Trophoblast cell (in vitro differentiated cells and primary cell): Measurements from ENCODE around the gene CRYBG1.

ENCODE experiments used
- DNase-seq, 2 donors: peaks; one replicate each; pipeline ENCODE4 v3.0.0-alpha.2; 2016
- H2AFZ ChIP-seq: 2 replicates; pipeline ENCODE4 v1.6.1; 2013; ENCODE audit warnings: low read length, moderate library complexity, mild to moderate bottlenecking; ENCODE audit not compliant: insufficient read depth, poor library complexity
- H2AK5ac ChIP-seq: 2 replicates; pipeline ENCODE4 v1.6.1; 2013; ENCODE audit warnings: mild to moderate bottlenecking, low read length
- H2BK120ac ChIP-seq: 2 replicates; pipeline ENCODE4 v1.6.1; 2013; ENCODE audit warnings: low read length, mild to moderate bottlenecking, moderate library complexity; ENCODE audit not compliant: insufficient read depth, poor library complexity
- H2BK12ac ChIP-seq: 2 replicates; pipeline ENCODE4 v1.6.1; 2013; ENCODE audit warnings: mild to moderate bottlenecking, low read length, moderate library complexity
- H2BK5ac ChIP-seq: 2 replicates; pipeline ENCODE4 v1.6.1; 2013; ENCODE audit warnings: low read length, low read depth, moderate library complexity, mild to moderate bottlenecking; ENCODE audit not compliant: poor library complexity
- H3K14ac ChIP-seq: 2 replicates; pipeline ENCODE4 v1.6.1; 2013; ENCODE audit warnings: mild to moderate bottlenecking, low read length
- H3K18ac ChIP-seq: 2 replicates; pipeline ENCODE4 v1.6.1; 2013; ENCODE audit warnings: mild to moderate bottlenecking, low read length
- H3K23ac ChIP-seq: 2 replicates; pipeline ENCODE4 v1.6.1; 2013; ENCODE audit warnings: low read length
- H3K27ac ChIP-seq: 2 replicates; pipeline ENCODE4 v1.5.1; 2013; ENCODE audit warnings: low read depth, mild to moderate bottlenecking, inconsistent platforms, low read length, moderate library complexity
- H3K27me3 ChIP-seq: 2 replicates; pipeline ENCODE4 v1.6.1; 2013; ENCODE audit warnings: inconsistent platforms, mild to moderate bottlenecking, low read length, moderate library complexity; ENCODE audit not compliant: insufficient read depth
- H3K36me3 ChIP-seq, 2 experiments: 1 replicate in 1 of 2; 2 replicates in 1 of 2; pipeline ENCODE4 v1.6.1; 2013; ENCODE audit warnings: low read length in 2 of 2, mild to moderate bottlenecking in 2 of 2, moderate library complexity in 1 of 2; ENCODE audit not compliant: insufficient read depth in 2 of 2, control insufficient read depth in 1 of 2
- H3K4ac ChIP-seq: 2 replicates; pipeline ENCODE4 v1.6.1; 2013; ENCODE audit warnings: low read depth, mild to moderate bottlenecking, low read length, moderate library complexity
- H3K4me1 ChIP-seq, 2 experiments: 1 replicate in 1 of 2; 2 replicates in 1 of 2; pipeline ENCODE4 v1.6.1; 2013; ENCODE audit warnings: low read length in 2 of 2, mild to moderate bottlenecking in 2 of 2, moderate library complexity in 1 of 2; ENCODE audit not compliant: insufficient read depth in 2 of 2, control insufficient read depth in 1 of 2
- H3K4me2 ChIP-seq: 2 replicates; pipeline ENCODE4 v1.6.1; 2013; ENCODE audit warnings: inconsistent platforms, mild to moderate bottlenecking, low read length, moderate library complexity
- H3K4me3 ChIP-seq: 2 replicates; pipeline ENCODE4 v1.5.1; 2013; ENCODE audit warnings: mild to moderate bottlenecking, low read depth, low read length, inconsistent platforms
- H3K79me1 ChIP-seq: one replicate; pipeline ENCODE4 v1.6.1; 2013; ENCODE audit warnings: low read length
- H3K79me2 ChIP-seq: 2 replicates; pipeline ENCODE4 v1.6.1; 2013; ENCODE audit warnings: low read length, mild to moderate bottlenecking; ENCODE audit not compliant: control insufficient read depth, insufficient read depth, poor library complexity
- H3K9ac ChIP-seq: 2 replicates; pipeline ENCODE4 v1.6.1; 2013; ENCODE audit warnings: mild to moderate bottlenecking, low read length
- H3K9me3 ChIP-seq: 2 replicates; pipeline ENCODE4 v1.6.1; 2013; ENCODE audit warnings: low read depth, mild to moderate bottlenecking, control low read depth, inconsistent platforms, low read length; ENCODE audit not compliant: insufficient read depth
- H4K12ac ChIP-seq: 2 replicates; pipeline ENCODE4 v1.6.1; 2013; ENCODE audit warnings: low read depth, mild to moderate bottlenecking, low read length, moderate library complexity
- H4K8ac ChIP-seq: 2 replicates; pipeline ENCODE4 v1.6.1; 2013; ENCODE audit warnings: low read depth, mild to moderate bottlenecking, low read length, moderate library complexity
- H4K91ac ChIP-seq: one replicate; pipeline ENCODE4 v1.6.1; 2013; ENCODE audit warnings: low read depth, mild to moderate bottlenecking, low read length, moderate library complexity
- WGBS: extraction: QIAGEN DNeasy Blood & Tissue Kit; methylation state at CpG from one replicate; pipeline ENCODE4 v1.1.7; 2013; ENCODE audit warnings: missing lambda C conversion rate; ENCODE audit not compliant: insufficient read length, insufficient coverage; ENCODE audit errors: extremely low coverage; 5-methylcytosine and 5-hydroxymethylcytosine counted together

Gene CRYBG1

DNA sequence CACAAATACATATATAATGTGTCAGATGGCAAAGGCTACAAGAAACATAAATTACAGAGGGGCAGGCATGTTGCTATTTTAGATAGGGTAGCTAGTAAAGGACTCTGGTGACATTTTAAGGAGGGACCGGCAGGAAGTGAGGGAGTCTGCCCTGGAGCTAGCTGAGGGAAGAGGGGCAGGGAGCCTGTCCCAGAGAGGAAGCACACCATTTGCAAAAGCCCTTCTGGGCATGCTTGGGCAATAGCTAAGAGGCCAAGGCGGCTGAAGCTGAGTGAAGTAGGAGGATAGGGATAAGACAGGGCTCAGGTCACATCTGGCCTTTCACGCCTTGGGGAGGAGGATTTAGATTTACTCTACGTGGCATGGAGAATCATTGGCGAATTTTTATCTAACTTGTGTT lies 172.5 kb downstream of the CRYBG1 start:
- no peak overlapping the region for H3K14ac ChIP-seq
- H3K4ac ChIP-seq: no peak overlapping the region
- no peak overlapping the region for H4K12ac ChIP-seq
- no CpG with 5 or more reads among the region's 5 CpGs for WGBS
- no peak overlapping the region for H3K9ac ChIP-seq
- H3K23ac ChIP-seq: no peak overlapping the region
- H2AFZ ChIP-seq: no peak overlapping the region
- H3K27ac ChIP-seq: no peak overlapping the region
- H3K4me2 ChIP-seq: no peak overlapping the region
- H3K4me3 ChIP-seq: no peak overlapping the region
- no peak overlapping the region for H4K8ac ChIP-seq
- H2AK5ac ChIP-seq: no peak overlapping the region
- no peak overlapping the region for H4K91ac ChIP-seq
- H3K79me2 ChIP-seq: no peaks in the 10 kb centered on the region
- DNase-seq: peak; percentile 51 to 56
- H2BK120ac ChIP-seq: no peak overlapping the region
- no peaks in the 10 kb centered on the region for H3K9me3 ChIP-seq
- H3K18ac ChIP-seq: no peak overlapping the region
- no peak overlapping the region for H2BK5ac ChIP-seq
- H2BK12ac ChIP-seq: no peak overlapping the region
- no peaks in the 10 kb centered on the region for H3K79me1 ChIP-seq
- no peaks in the 10 kb centered on the region for H3K27me3 ChIP-seq
- H3K4me1 ChIP-seq: peaks cover 0 to 3% of the 10 kb centered on the region in 2 experiments
- no peaks in the 10 kb centered on the region for H3K36me3 ChIP-seq

DNA sequence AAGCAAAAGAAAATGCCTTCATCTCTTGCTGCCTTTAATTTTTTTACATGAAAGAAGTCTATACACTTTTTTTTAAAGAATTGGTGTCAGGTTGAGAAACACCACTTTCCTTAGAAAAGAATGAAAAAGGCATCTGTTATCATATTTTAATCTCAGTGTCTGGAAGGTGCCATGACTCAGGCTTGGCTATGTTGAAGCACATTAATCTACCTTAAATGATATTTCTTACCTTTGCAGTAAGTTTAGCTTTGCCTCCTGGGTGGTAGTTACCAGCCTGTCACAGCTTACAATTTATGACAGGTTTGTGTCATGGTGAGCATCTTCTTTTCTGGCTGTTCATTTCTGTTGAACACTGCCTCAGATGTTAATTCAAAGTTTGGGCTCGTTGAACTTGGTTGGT lies 173.5 kb downstream of the CRYBG1 start:
- Histone ChIP-seq H3K27me3 (no peaks in the 10 kb centered on the region), H3K14ac (no peak overlapping the region), H2BK12ac (no peak overlapping the region), H3K4me3 (no peak overlapping the region), H3K79me1 (no peaks in the 10 kb centered on the region), H4K8ac (no peak overlapping the region), H3K79me2 (no peaks in the 10 kb centered on the region), H2AK5ac (no peak overlapping the region), H3K9ac (no peak overlapping the region), H3K4ac (no peak overlapping the region), H2AFZ (no peak overlapping the region), H3K36me3 (no peaks in the 10 kb centered on the region), H3K4me1 (peaks cover 0 to 3% of the 10 kb centered on the region in 2 experiments), H3K4me2 (no peak overlapping the region), H4K12ac (no peak overlapping the region), H3K23ac (no peak overlapping the region), H3K27ac (no peak overlapping the region), H3K9me3 (no peaks in the 10 kb centered on the region), H2BK120ac (no peak overlapping the region), H2BK5ac (no peak overlapping the region), H3K18ac (no peak overlapping the region), H4K91ac (no peak overlapping the region)
- DNase-seq: peak; percentile 45 to 74
- WGBS: no CpG with 5 or more reads among the region's 1 CpG

DNA sequence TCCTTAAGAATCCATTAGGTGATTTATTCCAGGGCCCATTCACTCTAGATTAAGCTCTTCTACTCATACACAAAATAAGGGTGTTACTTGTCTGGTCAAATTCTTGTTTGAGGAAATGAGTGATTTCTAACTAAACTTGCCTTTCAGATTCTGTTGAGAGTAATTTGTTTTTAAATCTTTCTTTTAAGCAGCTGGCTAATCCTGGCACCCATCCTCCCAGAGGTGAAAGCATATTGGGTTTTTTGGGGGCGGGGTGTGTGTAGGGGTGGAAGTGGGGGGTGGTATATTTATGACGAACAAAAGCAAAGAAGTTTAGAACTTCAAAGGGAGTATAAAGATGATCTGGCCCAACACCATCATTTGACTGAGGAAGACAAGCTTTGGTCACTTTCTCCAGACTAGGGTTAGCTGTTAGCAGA lies 174.1 kb downstream of the CRYBG1 start:
- no peak overlapping the region for H2AK5ac ChIP-seq
- H4K12ac ChIP-seq: no peak overlapping the region
- no peak overlapping the region for H4K8ac ChIP-seq
- 100% methylated on average over 2 of the region's 2 CpGs for WGBS
- H2AFZ ChIP-seq: no peak overlapping the region
- no peak overlapping the region for H3K9ac ChIP-seq
- peaks cover 0 to 3% of the 10 kb centered on the region in 2 experiments for H3K4me1 ChIP-seq
- H3K9me3 ChIP-seq: no peaks in the 10 kb centered on the region
- no peak overlapping the region for H3K27ac ChIP-seq
- H2BK120ac ChIP-seq: no peak overlapping the region
- no peak overlapping the region for H3K18ac ChIP-seq
- H2BK12ac ChIP-seq: no peak overlapping the region
- no peak overlapping the region for H3K14ac ChIP-seq
- H3K23ac ChIP-seq: no peak overlapping the region
- H4K91ac ChIP-seq: no peak overlapping the region
- H3K79me2 ChIP-seq: no peaks in the 10 kb centered on the region
- H2BK5ac ChIP-seq: no peak overlapping the region
- DNase-seq: no peak
- H3K27me3 ChIP-seq: no peaks in the 10 kb centered on the region
- H3K4me3 ChIP-seq: no peak overlapping the region
- H3K4ac ChIP-seq: no peak overlapping the region
- H3K4me2 ChIP-seq: no peak overlapping the region
- no peaks in the 10 kb centered on the region for H3K79me1 ChIP-seq
- no peaks in the 10 kb centered on the region for H3K36me3 ChIP-seq

GRCh38 chr6:106535012-106535411 lies 174.5 kb downstream of the CRYBG1 start:
- Histone ChIP-seq H4K12ac (no peak overlapping the region), H3K9ac (no peak overlapping the region), H2BK5ac (no peak overlapping the region), H3K27me3 (no peaks in the 10 kb centered on the region), H2BK12ac (no peak overlapping the region), H3K4ac (no peak overlapping the region), H3K18ac (no peak overlapping the region), H3K9me3 (no peaks in the 10 kb centered on the region), H2BK120ac (no peak overlapping the region), H3K27ac (no peak overlapping the region), H3K4me2 (no peak overlapping the region), H3K79me1 (no peaks in the 10 kb centered on the region), H3K4me1 (peaks cover 2 to 3% of the 10 kb centered on the region in 2 experiments), H3K23ac (no peak overlapping the region), H2AK5ac (no peak overlapping the region), H4K91ac (no peak overlapping the region), H2AFZ (no peak overlapping the region), H3K4me3 (no peak overlapping the region), H4K8ac (no peak overlapping the region), H3K14ac (no peak overlapping the region), H3K79me2 (no peaks in the 10 kb centered on the region), H3K36me3 (no peaks in the 10 kb centered on the region)
- WGBS: no CpG with 5 or more reads among the region's 2 CpGs
- DNase-seq: no peak
